ENCODE data around the gene TEKT5.
"Not testable (repeated sequence)": the region's sequence is repeated elsewhere in the genome, so short reads cannot be mapped to it uniquely, and the experiment has no call there.

TEKT5 gene

DNA sequence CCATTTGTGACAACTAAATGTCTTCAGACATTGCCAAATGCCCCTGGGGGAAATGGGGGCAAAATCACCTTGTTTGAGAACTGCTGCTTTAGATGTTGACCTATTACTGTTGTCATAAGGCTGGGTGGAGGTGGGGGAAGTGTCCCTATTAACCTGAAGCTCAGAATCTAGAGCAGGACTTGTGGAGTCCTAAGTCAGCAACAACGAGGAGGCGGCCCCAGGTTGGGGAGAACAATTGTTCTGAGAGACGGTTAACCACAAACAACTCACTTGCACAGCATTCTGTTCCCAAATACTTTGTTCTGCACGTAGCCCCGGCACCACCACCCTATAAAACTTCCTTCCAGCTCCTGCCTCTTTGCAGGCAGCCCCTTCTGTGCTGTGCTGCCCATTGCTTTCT, 32.5 kb downstream of the TEKT5 start:
- in situ Hi-C loops (cut with HindIII; ENCODE audit: low sequenced_read_pairs), result no loop called here

DNA sequence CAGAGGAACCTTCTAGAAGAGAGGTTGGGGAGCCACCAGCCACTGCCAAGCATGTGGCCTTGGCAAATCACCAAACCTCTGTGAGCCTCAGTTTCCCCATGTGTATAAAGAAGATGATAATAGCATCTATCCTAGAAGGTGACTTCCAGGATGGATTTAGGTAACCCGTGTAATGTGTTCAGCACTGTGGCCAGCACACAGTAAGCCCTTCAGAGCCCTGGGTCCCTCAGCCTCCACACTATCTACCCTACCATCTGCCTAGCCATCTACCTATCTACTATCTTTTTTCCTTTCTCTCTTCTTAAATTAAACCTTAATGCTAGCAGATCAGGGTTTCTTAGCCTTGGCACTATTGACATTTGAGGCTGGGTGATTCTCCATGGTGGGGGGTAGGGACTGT, 33.0 kb downstream of the TEKT5 start:
- in situ Hi-C loops (cut with HindIII; ENCODE audit: low sequenced_read_pairs), result no loop called here

DNA sequence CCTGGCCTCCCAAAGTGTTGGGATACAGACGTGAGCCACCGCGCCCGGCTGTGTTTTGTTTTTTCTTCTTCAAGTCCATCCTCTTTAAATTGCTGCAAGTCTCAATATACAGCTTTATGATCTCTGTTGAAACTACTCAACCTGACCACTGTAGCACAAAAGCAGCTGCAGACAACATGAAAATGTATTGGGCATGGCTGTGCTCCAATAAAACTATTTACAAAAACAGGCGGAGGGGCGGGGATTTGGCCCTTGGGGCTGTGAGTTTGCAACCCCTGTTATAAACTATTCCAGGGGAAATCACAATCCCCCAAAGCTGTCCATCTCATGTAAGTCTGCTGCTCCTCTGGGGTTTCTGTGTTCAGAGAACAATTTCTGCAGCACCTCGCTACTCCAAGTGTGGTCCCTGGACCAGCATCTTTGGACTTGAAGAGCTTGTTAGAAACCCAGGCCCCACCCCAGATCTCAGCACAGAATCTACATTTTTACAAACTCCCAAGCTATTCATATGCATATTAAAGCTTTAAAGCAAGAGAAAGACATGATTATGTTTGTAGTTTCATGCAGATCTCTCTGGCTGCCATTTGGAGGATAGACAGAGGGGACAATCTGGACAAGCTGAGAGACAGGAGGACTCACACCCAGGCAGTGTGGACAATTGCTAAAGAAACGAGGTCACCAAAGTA, 33.6 kb downstream of the TEKT5 start:
- in situ Hi-C loops (cut with HindIII; ENCODE audit: low sequenced_read_pairs), result no loop called here

DNA sequence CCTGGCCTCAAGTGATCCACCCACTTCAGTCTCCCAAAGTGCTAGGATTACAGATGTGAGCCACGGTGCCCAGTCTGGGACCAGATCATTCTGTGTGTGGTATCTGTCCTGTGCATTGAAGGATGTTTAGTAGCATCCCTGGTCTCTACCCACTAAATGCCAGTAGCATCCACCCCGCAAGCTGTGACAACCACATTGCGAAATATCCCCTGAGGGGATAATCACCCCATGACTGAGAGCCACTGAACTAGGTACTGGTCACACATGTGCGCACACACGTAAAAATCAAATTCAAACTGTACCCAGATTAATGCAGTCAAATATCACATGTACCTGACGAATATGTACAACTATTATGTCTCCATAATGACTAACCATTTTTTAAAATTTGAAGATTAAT, 35.8 kb downstream of the TEKT5 start:
- in situ Hi-C loops (cut with HindIII; ENCODE audit: low sequenced_read_pairs), result no loop called here

DNA sequence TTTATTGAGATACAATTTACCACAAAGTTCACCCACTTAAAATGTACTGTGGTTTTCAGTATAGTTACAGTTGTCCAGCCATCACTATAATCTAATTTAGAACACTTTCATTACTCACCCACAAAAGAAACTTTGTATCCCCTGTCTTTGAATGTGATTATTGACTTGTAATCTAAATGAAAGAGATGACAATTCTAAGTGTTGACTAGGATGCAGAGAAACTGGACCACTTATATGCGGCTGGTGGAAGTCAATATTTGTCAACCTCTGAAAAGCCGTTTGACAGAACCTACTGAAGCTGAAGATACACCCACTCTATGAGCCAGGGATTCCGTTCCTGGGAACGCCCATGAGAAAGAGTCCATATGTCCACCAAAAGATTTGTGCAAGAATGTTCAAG, 36.8 kb downstream of the TEKT5 start:
- in situ Hi-C loops (cut with HindIII; ENCODE audit: low sequenced_read_pairs), result no loop called here

DNA sequence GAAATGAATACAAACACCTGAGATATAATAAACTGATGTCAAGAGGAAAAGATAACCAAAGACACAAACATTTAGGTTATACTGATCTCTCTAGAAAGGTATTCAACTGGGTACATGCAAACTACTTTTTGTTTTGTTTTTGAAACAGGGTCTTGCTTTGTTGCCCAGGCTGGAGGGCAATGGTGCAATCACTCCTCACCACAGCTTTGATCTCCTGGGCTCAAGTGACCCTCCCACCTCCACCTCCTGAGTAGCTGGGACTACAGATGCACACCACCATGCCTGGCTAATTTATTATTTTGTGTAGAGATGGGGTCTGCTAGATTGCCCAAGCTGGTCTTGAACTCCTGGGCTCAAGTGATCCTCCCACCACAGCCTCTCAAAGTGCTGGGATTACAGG, 38.1 kb downstream of the TEKT5 start:
- in situ Hi-C loops (cut with HindIII; ENCODE audit: low sequenced_read_pairs), result no loop called here

DNA sequence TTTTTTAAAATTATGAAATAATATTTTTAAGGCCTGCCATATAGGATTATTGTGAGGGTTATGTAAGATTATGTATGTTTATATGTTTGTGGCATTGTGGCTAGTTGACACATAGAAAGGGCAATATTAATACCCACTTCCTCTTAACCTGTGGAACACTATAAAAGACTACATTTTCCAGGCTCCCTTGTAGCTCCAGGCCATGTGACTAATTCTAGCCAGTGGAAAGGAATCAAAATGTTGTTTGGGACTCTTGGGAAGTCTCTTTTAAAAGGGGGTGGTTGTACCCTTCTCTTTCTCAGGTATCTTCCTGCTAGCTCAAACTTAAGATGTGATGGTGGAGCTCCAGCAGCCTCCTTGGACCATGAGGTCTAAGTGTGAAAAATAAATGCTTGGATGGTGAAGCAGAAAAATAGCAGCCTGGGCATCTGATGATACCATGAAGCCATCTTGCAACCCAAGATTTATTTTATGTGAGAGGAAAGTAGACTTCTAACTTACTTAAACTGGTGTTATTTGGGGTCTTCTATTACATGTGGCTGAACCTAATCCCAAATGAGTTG, 39.2 kb downstream of the TEKT5 start:
- in situ Hi-C loops (cut with HindIII; ENCODE audit: low sequenced_read_pairs), result no loop called here

DNA sequence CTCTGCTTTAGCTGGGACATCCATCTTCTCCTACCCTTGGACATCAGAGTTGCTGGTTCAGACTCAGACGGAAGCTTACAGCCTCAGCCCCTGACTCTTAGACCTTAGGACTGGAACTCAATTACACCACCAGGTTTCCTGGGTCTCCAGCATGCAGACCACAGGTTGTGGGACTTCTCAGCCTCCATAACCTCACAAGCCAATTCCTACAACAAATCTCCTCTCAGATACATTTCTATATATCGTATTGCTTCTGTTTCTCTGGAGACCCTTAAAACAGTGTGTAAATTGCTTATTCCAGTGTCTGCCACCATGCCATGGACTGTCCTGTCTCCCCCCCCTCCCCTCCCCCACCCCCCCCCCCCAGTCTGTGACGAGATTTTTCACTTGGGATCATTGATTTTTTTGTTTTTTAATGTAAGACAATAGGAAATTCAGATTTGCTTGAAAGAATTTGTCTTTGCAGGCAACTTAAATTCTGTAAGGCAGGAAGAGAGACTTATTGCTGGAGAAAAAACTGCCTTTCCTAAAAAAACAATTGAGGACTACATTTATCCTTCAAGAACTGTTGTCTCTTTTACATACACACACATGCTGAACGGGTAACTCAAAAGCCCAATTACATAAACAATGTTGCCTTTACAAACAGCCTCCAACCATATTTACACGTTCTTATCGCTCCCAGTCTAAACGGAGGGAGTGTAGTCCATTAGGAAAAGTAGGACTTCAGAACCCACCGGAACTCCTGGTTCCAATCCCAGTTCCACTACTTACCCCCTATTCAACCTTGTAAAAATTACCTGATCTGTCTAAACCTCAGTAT, 39.9 kb downstream of the TEKT5 start:
- in situ Hi-C loops (cut with HindIII; ENCODE audit: low sequenced_read_pairs), result loop anchor here (5.0 kb wide), 1 partner anchor 63 kb away; no protein-coding TSS in a partner anchor

DNA sequence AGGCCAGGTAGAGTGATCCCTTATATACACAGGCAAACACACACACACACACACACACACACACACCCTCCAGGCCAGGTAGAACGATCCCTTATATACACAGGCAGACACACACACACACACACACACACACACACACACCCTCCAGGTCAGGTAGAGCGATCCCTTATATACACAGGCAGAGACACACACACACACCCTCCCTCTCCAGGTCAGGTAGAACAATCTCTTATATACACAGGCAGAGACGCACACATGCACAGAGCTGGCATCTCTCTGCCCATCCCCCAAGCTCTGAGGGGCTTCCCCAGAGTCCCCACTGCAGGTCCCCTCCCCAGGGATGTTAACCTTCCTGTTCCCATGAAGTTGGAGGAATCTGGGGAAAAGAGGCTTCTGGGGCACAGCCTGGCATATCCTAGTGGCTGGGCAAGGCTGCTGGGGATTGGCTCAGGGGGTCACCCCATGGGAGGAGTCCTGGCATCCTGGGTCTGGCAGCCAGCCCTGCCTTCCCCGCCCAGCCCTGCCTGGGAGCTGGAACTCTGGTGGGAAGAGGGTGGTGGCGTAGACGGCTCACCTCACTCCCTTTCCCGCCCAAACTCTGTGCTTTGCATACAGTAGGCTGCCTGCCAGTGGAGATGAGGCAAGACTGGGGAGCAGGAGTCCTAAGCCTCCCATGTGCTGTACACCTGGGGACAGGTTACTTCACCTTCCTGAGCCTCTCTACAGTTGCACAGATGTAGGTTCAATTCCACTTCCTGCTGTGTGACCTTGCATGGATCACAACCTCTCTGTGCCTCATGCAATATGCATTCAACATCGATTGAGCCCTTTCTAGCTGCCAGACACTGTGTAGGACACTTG, 41.8 kb downstream of the TEKT5 start:
- in situ Hi-C loops (cut with HindIII; ENCODE audit: low sequenced_read_pairs), result loop anchor here (5.0 kb wide), 1 partner anchor 61 kb away; no protein-coding TSS in a partner anchor

DNA sequence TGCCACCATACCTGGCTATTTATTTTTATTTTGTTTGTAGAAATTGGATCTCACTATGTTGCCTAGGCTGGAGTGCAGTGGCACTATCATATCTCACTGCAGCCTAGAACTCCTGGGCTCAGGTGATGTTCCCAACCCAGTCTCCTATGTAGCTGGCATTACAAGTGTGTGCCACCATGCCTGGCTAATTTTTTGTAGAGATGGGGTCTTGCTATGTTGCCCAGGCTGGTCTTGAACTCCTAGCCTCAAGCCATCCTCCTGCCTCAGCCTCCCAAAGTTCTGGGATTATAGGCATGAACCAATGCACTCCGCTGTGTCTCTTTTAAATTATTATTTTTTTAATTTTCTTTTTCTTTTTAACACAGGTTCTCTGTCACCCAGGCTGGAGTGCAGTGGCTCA, 45.6 kb downstream of the TEKT5 start:
- in situ Hi-C loops (cut with HindIII; ENCODE audit: low sequenced_read_pairs), result not testable (repeated sequence)

DNA sequence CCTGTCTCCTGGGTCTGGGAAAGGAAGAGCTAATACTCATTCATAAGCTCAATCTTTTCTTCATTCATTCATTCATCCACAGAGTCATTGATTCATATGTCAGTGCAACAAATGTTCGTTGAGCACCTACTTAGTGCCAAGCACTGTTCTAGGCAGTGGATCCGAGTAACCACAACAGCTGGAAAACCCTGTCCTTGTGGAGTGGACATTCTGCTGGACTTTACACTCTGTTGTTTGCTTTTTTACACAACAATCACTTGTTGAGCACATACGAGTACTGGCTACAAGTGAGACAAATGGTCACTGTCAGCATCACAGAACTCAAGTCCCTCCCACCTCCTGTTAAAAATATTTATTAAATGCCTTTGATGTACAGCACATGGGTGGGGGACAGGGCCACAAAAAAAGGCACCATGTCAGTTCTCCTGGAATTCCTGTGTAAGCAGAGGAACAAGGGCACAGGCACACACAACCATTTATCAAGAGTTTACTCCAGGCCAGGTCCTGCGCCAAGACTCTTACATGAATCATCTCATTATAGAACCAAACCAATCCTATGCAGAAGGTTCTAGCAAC, 46.9 kb downstream of the TEKT5 start:
- in situ Hi-C loops (cut with HindIII; ENCODE audit: low sequenced_read_pairs), result no loop called here

DNA sequence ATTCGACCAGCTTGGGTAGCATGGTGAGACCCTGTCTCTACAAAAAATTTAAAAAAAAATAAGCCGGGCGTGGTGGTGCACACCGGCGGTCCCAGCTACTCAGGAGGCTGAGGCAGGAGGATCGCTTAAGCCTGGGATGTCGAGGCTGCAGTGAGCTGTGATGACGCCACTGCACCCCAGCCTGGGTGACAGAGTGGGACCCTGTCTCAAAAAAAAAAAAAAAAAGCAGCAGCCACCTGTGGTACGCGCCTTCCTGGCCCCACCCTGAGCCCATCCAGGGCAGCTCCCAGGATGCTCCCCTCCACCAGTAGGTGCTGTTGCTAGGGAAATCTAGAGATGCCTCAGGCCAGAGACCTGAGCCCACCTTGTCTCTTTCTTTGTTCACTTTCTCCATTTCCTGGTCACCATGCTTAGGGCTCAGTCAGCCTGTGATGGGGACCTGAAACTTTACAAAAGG, 47.4 kb downstream of the TEKT5 start:
- in situ Hi-C loops (cut with HindIII; ENCODE audit: low sequenced_read_pairs), result no loop called here

DNA sequence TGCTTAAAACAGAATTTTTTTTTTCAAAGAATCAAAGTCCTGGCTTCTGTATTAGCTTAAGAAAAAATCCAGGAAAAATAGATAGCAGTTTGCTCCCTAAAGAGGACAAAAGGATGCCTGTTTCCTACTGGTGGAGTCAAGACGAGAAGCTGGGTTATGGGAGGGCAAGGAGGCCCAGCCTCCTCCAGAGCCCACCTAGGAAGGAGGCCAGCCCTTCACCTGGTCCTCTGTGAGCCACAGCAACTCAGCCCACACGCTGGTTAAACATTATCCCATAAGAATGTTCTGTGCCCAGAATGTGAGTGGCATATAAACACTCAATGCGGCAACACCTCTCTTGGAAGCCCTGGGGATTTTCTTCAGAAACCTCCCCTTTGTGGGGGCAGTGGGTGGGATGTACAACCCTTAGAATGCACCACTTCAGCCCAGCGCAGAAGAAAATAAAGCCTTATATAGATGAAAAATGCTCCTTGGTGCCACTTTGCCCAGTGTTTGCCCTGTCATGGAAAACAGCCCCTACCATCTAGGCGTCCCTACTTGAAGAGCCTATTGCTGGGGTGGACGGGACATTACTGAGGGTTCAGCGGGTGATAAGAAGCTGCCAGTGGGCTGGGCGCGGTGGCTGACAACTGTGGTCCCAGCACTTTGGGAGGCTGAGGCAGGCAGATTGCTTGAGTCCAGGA, 48.0 kb downstream of the TEKT5 start:
- in situ Hi-C loops (cut with HindIII; ENCODE audit: low sequenced_read_pairs), result no loop called here

DNA sequence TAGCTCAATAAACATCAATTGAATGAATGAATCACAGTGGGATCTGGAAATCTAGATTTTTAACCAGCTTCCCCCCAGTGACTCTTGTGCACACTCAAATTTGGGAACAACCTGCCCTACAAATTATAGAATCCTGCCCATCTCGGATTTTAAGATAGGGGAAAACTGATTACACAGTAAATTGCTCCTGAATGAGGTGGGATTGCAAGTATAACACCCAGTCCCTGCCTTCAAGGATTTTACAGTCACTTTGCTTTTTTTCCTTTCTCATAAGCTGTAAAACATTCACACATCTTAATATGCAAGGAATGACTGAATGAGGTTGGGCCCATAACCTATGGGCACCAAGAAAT, 48.5 kb downstream of the TEKT5 start:
- in situ Hi-C loops (cut with HindIII; ENCODE audit: low sequenced_read_pairs), result no loop called here

DNA sequence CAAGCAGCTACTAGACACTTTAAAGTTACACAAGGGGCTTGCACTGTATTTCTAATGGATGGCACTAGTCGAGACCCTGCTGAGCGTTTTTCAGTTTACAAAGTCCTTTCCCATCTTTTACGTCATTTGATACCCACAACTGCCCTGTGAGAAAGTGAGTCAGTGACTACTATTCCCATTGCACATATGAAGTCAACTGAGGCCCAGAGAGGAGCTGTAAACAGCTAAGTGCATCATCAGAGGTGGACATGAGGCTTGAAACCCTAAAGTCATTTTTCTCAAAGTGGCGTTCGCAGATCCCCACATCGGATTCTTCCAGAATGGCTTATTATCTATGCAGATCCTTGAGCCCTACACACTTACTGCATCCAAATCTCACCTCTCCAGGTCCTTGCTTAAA, 50.6 kb downstream of the TEKT5 start:
- in situ Hi-C loops (cut with HindIII; ENCODE audit: low sequenced_read_pairs), result no loop called here

DNA sequence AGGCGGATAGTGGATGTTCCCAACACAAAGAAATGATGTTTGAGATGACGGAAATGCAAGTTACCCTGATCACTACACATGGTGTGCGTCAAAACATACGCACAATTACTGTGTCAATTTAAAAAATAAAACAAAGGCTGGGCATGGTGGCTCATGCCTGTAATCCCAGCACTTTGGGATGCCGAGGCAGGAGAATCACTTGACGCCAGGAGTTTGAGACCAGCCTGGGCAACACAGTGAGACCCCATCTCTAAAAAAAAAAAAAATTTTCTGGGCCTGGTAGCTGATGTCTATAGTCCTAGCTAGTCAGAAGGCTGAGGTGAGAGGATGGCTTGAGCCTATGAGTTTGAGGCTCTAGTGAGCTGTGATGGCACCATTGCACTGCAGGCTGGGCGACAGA, 51.8 kb downstream of the TEKT5 start:
- in situ Hi-C loops (cut with HindIII; ENCODE audit: low sequenced_read_pairs), result no loop called here

DNA sequence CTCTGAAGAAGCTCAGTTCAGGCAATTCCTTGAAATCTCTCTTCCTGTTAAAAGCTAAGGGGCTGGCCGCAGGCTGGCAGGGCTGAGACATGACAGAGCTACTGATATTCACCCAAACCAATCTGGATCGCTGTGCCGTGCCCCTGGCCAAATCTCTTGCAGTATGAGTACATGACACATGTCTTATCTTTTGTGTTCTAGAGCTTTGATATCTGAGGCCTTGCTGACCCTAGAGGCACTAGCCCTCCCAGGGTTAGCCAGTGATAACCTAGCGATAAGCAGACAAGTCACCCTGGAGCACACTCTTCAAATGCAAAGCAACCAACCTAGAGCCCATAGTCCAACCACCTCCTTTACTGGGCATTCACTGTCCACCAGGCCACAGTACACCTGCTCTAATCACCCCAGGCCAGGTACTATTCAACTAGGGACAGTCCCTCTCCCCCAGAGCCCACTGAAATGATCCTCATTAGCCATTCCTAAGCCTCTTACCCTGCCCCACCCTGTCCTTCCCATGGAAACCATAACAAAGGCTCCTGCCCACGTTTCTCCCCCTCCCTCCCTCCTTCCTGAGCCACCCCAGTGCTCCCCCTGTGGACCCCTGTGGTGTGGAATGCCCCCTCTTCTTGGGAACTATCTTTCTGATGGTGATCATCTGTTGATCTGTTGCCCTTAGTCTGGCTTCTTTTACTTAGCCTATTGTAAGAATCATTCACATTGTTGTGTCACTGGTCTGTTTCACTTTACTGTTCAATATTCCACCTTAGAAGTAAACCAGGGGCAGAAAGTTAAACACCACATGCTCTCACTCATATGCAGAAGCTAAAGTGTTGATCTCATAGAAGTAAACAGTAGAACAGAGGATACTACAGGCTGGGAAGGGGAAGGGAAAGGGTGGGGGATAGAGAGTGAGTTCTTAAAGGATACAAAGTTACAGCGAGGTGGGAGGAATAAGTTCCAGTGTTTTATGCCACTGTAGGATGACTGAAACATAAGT, 52.5 kb downstream of the TEKT5 start:
- in situ Hi-C loops (cut with HindIII; ENCODE audit: low sequenced_read_pairs), result no loop called here

DNA sequence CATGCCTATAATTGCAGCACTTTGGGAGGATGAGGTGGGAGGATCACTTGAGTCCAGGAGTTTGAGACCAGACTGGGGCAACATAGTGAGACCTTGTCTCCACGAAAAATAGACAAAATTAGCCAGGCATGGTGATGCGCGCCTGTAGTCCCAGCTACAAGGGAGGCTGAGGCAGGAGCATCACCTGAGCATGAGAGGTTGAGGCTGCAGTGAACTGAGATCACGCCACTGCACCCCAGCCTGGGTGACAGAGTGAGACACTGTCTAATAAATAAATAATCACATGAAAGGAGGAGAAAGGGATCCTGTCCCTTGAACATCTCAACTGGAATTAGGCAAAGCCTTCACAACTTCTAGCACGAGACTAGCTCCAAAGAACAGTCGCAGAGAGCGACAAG, 53.2 kb downstream of the TEKT5 start:
- in situ Hi-C loops (cut with HindIII; ENCODE audit: low sequenced_read_pairs), result no loop called here

DNA sequence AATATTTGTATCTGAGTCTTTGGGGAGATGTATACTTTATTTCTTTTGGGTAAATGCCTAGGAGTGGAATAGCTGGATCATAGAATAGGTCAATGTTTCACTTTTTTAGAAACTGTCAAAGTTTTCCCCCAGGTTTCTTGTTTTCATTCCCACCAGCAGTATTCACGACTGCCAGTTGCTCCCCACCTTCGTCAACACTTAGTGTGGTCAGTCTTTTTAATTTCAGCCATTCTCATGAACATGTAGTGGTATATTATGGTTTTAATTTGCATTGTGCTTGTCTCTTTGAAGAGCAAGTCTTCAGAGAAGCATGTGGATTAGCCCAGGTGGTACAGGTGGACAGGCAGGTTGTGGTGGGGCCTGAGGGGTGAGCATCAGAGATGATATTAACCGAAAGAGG, 53.8 kb downstream of the TEKT5 start:
- in situ Hi-C loops (cut with HindIII; ENCODE audit: low sequenced_read_pairs), result no loop called here
